ENCODE results near the gene TAF8. TPM values are rescaled to one million over a fixed set of nuclear protein-coding genes. Genes with fewer than 3 reads are reported as not detected.
A peak's percentile ranks its signal among the peaks of the same experiment; 100 is the strongest.

TAF8 gene
- total RNA-seq, 1 experiment from 2014 or later, result 35.5 TPM

DNA sequence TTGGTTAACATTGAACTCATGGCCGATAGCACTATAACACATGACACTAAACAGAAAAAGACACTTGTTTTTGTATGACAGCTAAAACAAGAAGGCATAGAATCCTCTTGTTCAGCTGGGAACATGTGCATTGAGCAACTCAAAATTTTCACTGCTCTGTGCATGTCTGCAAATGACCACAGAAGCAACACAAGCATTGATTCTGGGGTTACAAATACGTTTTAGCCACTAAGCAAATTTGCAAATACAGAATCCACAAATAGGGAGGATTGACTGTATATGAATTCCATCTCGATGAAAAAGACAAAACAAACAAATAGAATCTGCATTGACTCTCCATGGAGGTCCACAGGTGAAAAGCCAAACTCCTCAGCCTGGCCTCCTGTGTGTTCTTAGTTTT lies 60.4 kb downstream of the TAF8 start:
- intact Hi-C loops (cut with micrococcal nuclease; ENCODE audit: unreplicated experiment) (no loop called here), in situ Hi-C loops (cut with HindIII; ENCODE audit: low pct_unique_long_range_greater_than_20kb, low sequenced_read_pairs) (no loop called here)
- ChIA-PET POLR2A (no interaction called here), CTCF (no interaction called here)
- H3K27me3 ChIP-seq (ENCODE audit: control insufficient read depth, insufficient read depth, low read length), result no peaks in the 10 kb centered on the region
- ATAC-seq, result peak; percentile 48; the same call in 1 of the 2 replicates
- H3K4me3 ChIP-seq (ENCODE audit: low read depth in 2 of 2, low read length in 2 of 2), result no peak overlapping the region
- H3K27ac ChIP-seq (ENCODE audit: low read length), result no peak overlapping the region
- no peak for TF ChIP-seq POLR2AphosphoS5 (IDR thresholded peaks at IDR 0.05; ENCODE audit: low read depth, low read length)
- TF ChIP-seq TCF7L2 (IDR thresholded peaks at IDR 0.05; ENCODE audit: low read depth, low read length), result no peak
- H3K36me3 ChIP-seq (ENCODE audit: control insufficient read depth, insufficient read depth, low read length), result no peaks in the 10 kb centered on the region
- no TSS peak for BruUV-seq (replicated peaks)
- peaks cover 9% of the 10 kb centered on the region for H3K4me1 ChIP-seq (ENCODE audit: control insufficient read depth, insufficient read depth, low read length)
- H3K9me3 ChIP-seq (ENCODE audit: control insufficient read depth, insufficient read depth, low read depth, low read length), result no peaks in the 10 kb centered on the region
- no peak for DNase-seq (ENCODE audit: low read depth, low spot score)

DNA sequence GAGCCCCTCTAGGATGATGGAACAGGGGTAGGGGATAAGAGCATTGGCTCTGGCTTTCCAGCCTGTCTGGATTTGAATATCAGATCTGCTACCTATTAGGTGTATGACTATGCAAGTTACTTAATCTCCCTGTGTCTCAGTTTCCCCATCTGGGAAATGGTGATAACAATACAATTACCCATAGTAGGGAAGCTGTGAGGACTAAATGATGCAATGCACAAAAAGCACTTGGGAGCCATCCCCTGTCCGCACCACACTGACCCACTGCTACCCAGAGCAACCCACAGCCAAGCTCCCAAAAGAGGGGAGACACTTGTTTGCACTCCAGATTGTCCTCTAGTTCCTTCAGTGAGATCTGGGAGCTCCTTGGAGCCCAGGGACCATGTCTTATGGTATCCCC lies 62.0 kb downstream of the TAF8 start:
- Histone ChIP-seq H3K36me3 (ENCODE audit: control insufficient read depth, insufficient read depth, low read length) (no peaks in the 10 kb centered on the region), H3K4me1 (ENCODE audit: control insufficient read depth, insufficient read depth, low read length) (peaks cover 18% of the 10 kb centered on the region), H3K9me3 (ENCODE audit: control insufficient read depth, insufficient read depth, low read depth, low read length) (no peaks in the 10 kb centered on the region), H3K27ac (ENCODE audit: low read length) (no peak overlapping the region), H3K27me3 (ENCODE audit: control insufficient read depth, insufficient read depth, low read length) (no peaks in the 10 kb centered on the region), H3K4me3 (ENCODE audit: low read depth in 2 of 2, low read length in 2 of 2) (no peak overlapping the region)
- ChIA-PET POLR2A (interaction anchor here (0.5 kb wide), 1 partner anchor 52 kb away, joined by 8 read pairs; no protein-coding TSS in a partner anchor), CTCF (no interaction called here)
- intact Hi-C loops (cut with micrococcal nuclease; ENCODE audit: unreplicated experiment), result no loop called here
- ATAC-seq (no peak), DNase-seq (ENCODE audit: low read depth, low spot score) (no peak)
- in situ Hi-C loops (cut with HindIII; ENCODE audit: low pct_unique_long_range_greater_than_20kb, low sequenced_read_pairs), result no loop called here
- no peak for TF ChIP-seq POLR2AphosphoS5 (IDR thresholded peaks at IDR 0.05; ENCODE audit: low read depth, low read length)
- TF ChIP-seq SIN3A (IDR thresholded peaks at IDR 0.05; ENCODE audit: borderline replicate concordance, insufficient read depth, low read depth, low read length), result no peak
- no peak for TF ChIP-seq TCF7L2 (IDR thresholded peaks at IDR 0.05; ENCODE audit: low read depth, low read length)
- TF ChIP-seq, protein P1, sequence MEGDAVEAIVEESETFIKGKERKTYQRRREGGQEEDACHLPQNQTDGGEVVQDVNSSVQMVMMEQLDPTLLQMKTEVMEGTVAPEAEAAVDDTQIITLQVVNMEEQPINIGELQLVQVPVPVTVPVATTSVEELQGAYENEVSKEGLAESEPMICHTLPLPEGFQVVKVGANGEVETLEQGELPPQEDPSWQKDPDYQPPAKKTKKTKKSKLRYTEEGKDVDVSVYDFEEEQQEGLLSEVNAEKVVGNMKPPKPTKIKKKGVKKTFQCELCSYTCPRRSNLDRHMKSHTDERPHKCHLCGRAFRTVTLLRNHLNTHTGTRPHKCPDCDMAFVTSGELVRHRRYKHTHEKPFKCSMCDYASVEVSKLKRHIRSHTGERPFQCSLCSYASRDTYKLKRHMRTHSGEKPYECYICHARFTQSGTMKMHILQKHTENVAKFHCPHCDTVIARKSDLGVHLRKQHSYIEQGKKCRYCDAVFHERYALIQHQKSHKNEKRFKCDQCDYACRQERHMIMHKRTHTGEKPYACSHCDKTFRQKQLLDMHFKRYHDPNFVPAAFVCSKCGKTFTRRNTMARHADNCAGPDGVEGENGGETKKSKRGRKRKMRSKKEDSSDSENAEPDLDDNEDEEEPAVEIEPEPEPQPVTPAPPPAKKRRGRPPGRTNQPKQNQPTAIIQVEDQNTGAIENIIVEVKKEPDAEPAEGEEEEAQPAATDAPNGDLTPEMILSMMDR (IDR thresholded peaks at IDR 0.05), result no peak
- TF ChIP-seq, protein P2, sequence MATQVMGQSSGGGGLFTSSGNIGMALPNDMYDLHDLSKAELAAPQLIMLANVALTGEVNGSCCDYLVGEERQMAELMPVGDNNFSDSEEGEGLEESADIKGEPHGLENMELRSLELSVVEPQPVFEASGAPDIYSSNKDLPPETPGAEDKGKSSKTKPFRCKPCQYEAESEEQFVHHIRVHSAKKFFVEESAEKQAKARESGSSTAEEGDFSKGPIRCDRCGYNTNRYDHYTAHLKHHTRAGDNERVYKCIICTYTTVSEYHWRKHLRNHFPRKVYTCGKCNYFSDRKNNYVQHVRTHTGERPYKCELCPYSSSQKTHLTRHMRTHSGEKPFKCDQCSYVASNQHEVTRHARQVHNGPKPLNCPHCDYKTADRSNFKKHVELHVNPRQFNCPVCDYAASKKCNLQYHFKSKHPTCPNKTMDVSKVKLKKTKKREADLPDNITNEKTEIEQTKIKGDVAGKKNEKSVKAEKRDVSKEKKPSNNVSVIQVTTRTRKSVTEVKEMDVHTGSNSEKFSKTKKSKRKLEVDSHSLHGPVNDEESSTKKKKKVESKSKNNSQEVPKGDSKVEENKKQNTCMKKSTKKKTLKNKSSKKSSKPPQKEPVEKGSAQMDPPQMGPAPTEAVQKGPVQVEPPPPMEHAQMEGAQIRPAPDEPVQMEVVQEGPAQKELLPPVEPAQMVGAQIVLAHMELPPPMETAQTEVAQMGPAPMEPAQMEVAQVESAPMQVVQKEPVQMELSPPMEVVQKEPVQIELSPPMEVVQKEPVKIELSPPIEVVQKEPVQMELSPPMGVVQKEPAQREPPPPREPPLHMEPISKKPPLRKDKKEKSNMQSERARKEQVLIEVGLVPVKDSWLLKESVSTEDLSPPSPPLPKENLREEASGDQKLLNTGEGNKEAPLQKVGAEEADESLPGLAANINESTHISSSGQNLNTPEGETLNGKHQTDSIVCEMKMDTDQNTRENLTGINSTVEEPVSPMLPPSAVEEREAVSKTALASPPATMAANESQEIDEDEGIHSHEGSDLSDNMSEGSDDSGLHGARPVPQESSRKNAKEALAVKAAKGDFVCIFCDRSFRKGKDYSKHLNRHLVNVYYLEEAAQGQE (IDR thresholded peaks at IDR 0.05; ENCODE audit: insufficient read depth in 1 of 2, low read depth in 2 of 2, low read length in 1 of 2), result no peak
- BruUV-seq (replicated peaks), result no TSS peak

DNA sequence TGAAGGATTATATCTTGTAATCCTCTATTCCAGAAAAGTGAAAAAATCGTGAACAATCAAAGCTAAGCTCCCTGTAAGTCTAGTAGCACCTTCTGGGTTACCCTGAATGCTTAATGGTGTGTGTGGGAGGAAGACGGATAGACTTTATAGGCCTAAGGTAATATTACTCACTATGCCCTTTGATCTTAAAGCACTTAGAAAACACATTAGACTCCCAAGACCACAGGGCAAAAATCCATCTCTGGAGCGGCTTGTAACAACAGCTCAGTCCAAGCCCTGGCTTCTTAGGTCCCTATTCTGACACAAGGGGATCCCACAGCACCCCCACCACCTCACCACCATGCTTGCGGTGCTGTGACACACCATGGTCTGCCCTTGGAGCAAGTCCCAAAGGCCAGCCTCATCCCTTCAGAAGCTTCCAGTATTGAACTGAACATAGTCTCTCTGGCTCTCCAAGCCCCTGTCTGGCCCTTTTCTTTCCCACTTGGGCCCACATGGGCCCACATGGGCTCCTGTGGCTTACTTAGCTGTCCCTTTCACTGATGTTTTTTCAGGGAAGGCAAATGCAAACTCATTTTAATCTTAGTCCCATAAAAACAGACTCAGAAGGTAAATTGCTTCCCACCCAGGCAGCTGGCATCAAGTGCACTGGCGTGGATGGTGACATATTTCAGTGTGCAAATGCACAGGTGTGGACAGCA lies 63.8 kb downstream of the TAF8 start:
- ATAC-seq, result peak; percentile 39
- no peak for DNase-seq (ENCODE audit: low read depth, low spot score)
- intact Hi-C loops (cut with micrococcal nuclease; ENCODE audit: unreplicated experiment), result no loop called here
- ChIA-PET POLR2A (interaction anchor here (0.6 to 0.7 kb wide), 2 partner anchors 13 to 64 kb away, joined by 4 to 5 read pairs; partner anchors contain the start of gene TAF8), CTCF (no interaction called here)
- in situ Hi-C loops (cut with HindIII; ENCODE audit: low pct_unique_long_range_greater_than_20kb, low sequenced_read_pairs), result no loop called here
- TF ChIP-seq SIN3A (IDR thresholded peaks at IDR 0.05; ENCODE audit: borderline replicate concordance, insufficient read depth, low read depth, low read length) (no peak), POLR2AphosphoS5 (IDR thresholded peaks at IDR 0.05; ENCODE audit: low read depth, low read length) (no peak), TCF7L2 (IDR thresholded peaks at IDR 0.05; ENCODE audit: low read depth, low read length) (peak; percentile 89)
- TF ChIP-seq, protein P1 (IDR thresholded peaks at IDR 0.05), result no peak
- H3K4me1 ChIP-seq (ENCODE audit: control insufficient read depth, insufficient read depth, low read length), result peaks cover 32% of the 10 kb centered on the region
- no peaks in the 10 kb centered on the region for H3K9me3 ChIP-seq (ENCODE audit: control insufficient read depth, insufficient read depth, low read depth, low read length)
- H3K36me3 ChIP-seq (ENCODE audit: control insufficient read depth, insufficient read depth, low read length), result no peaks in the 10 kb centered on the region
- H3K27ac ChIP-seq (ENCODE audit: low read length), result peak overlapping the region; percentile 49
- no peaks in the 10 kb centered on the region for H3K27me3 ChIP-seq (ENCODE audit: control insufficient read depth, insufficient read depth, low read length)
- no TSS peak for BruUV-seq (replicated peaks)
- no peak overlapping the region for H3K4me3 ChIP-seq (ENCODE audit: low read depth in 2 of 2, low read length in 2 of 2)

All from Panc1 (cell line).